Measurements from ENCODE around the gene NTN1. TPM values are rescaled to one million over a fixed set of nuclear protein-coding genes. Genes with fewer than 3 reads are reported as not detected.

The NTN1 gene
- total RNA-seq, 2 donors from 2014 or later, result 3.6 to 4.0 TPM

- no peaks in the 10 kb centered on the region for H3K4me1 ChIP-seq
- H3K27ac ChIP-seq, result no peak overlapping the region
- 65 to 72% methylated on average over 13 to 15 of the region's 15 CpGs for WGBS, 2 donors
- H3K9me3 ChIP-seq, result no peaks in the 10 kb centered on the region
- ATAC-seq, result no peak
- H3K4me3 ChIP-seq, result no peak overlapping the region
- H3K36me3 ChIP-seq (replicated peaks in 1 of 2; ENCODE audit: insufficient read depth in 1 of 2, low read depth in 2 of 2), result no peaks in the 10 kb centered on the region
- no peaks in the 10 kb centered on the region for H3K27me3 ChIP-seq
- no peak for DNase-seq
- TF ChIP-seq CTCF (IDR thresholded peaks at IDR 0.05) (no peak), POLR2A (IDR thresholded peaks at IDR 0.05) (no peak)
- intact Hi-C loops (cut with DNase I), result no loop called here
Measured at GRCh38 chr17:9258115-9259015, 237.1 kb downstream of the NTN1 start.

DNA sequence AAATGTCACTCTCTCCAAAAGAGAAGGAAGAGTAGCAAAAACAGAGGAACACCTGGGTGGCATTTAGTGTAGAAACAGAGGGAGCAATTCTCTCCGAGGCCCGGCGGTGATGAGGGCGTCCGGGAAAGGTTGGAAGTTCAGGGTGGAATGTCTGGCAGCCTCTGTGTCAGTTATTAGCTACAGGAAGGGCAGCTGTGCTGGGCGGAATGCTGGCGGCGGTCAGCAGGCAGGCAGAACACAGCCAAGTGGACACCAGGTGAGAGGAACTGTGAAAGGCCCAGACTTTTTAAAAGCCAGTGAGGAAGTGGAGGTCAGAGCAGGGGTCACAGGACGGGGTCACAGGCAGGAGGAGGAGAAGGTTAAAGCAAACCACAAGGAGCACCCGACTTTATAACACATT is 238.1 kb downstream of the NTN1 start:
- no peak overlapping the region for H3K27ac ChIP-seq
- peak; percentile 50 for ATAC-seq
- H3K36me3 ChIP-seq (replicated peaks in 1 of 2; ENCODE audit: insufficient read depth in 1 of 2, low read depth in 2 of 2), result no peaks in the 10 kb centered on the region
- no peak for TF ChIP-seq CTCF (IDR thresholded peaks at IDR 0.05)
- no peak for TF ChIP-seq POLR2A (IDR thresholded peaks at IDR 0.05)
- intact Hi-C loops (cut with DNase I), result no loop called here
- peaks cover 0 to 4% (median 0%) of the 10 kb centered on the region in 3 donors for H3K9me3 ChIP-seq
- H3K4me1 ChIP-seq, result no peaks in the 10 kb centered on the region
- no peaks in the 10 kb centered on the region for H3K27me3 ChIP-seq
- WGBS, 2 donors, result 63% methylated on average over 10 of the region's 10 CpGs
- no peak overlapping the region for H3K4me3 ChIP-seq
- peak in 2 of 4 donors; percentile 13 to 29 for DNase-seq

DNA sequence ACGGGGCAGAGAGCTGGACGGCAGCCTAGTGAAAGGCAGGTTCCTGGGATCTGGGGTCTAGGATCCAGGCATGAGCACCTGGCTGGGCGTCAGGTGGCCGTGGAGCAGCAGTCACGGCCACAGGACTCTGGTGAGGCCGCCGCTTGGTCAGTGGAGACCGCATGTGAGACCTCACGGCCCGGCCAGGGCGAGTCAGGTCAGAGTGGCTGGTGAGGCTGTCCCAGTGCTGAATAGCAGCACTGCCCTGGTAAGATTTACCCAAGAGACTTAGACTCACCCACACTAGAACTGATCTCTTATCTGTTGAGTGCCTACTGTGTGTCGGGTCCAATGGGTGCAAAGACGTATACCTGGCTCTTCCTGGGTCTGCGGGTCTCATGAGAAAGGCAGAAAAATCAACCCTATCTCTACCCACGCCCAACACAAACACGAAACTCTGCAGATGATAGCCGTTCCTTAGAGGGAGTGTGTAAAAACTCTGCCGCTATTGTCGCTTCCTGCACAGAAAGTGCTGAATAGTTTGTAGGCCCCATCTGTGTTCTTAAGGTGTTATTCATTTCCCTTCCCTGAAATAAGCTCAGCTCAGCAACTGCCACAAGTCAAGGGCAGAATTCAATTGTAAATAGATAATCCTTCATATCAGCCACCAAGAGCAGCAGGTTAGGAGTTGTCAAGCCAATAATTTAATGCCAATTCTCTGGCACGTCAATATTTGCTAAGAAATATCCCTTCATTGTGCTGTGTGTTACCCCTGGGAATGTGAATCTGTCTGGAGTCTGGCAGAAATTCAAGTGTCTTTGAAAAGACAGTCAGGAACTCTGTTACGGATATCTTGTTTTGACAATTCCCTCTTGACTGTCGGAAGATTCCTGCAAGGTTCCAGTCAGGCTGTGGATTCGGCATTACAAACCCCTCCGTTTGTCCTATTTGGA is 240.0 kb downstream of the NTN1 start:
- DNase-seq (peak in 1 of 4 donors; percentile 18), ATAC-seq (no peak)
- no peaks in the 10 kb centered on the region for H3K4me1 ChIP-seq
- H3K36me3 ChIP-seq (replicated peaks in 1 of 2; ENCODE audit: insufficient read depth in 1 of 2, low read depth in 2 of 2), result no peaks in the 10 kb centered on the region
- peaks cover 0 to 4% (median 0%) of the 10 kb centered on the region in 3 donors for H3K9me3 ChIP-seq
- WGBS, 2 donors, result 70 to 77% methylated on average over 24 of the region's 24 CpGs
- intact Hi-C loops (cut with DNase I), result no loop called here
- H3K27me3 ChIP-seq, result no peaks in the 10 kb centered on the region
- no peak overlapping the region for H3K4me3 ChIP-seq
- H3K27ac ChIP-seq, result no peak overlapping the region
- TF ChIP-seq POLR2A (IDR thresholded peaks at IDR 0.05), result no peak
- no peak for TF ChIP-seq CTCF (IDR thresholded peaks at IDR 0.05)

- Histone ChIP-seq H3K4me3 (no peak overlapping the region), H3K27ac (no peak overlapping the region), H3K27me3 (no peaks in the 10 kb centered on the region), H3K36me3 (replicated peaks in 1 of 2; ENCODE audit: insufficient read depth in 1 of 2, low read depth in 2 of 2) (no peaks in the 10 kb centered on the region), H3K9me3 (peaks cover 0 to 4% (median 0%) of the 10 kb centered on the region in 3 donors), H3K4me1 (no peaks in the 10 kb centered on the region)
- 92 to 94% methylated on average over 14 of the region's 14 CpGs for WGBS, 2 donors
- intact Hi-C loops (cut with DNase I), result no loop called here
- DNase-seq (no peak), ATAC-seq (no peak)
- TF ChIP-seq POLR2A (IDR thresholded peaks at IDR 0.05), result no peak
- no peak for TF ChIP-seq CTCF (IDR thresholded peaks at IDR 0.05)
Measured at GRCh38 chr17:9266031-9266680, 244.8 kb downstream of the NTN1 start.
